ENCODE data around the gene LMNB1.

The LMNB1 gene

GRCh38 chr5:126848253-126848652 lies 71.3 kb downstream of the LMNB1 start:
- no peak overlapping the region for H3K4me3 ChIP-seq (ENCODE audit: low read length)

GRCh38 chr5:126849101-126849678 lies 72.3 kb downstream of the LMNB1 start:
- no peak for DNase-seq (ENCODE audit: low read depth, low spot score)
- H3K4me3 ChIP-seq (ENCODE audit: low read length): no peak overlapping the region

More at GRCh38 chr5:126848253-126848652, 71.3 kb downstream of the LMNB1 start:
- DNase-seq (ENCODE audit: low read depth, low spot score): no peak

- peak; percentile 36 for DNase-seq (ENCODE audit: low read depth, low spot score)
- H3K4me3 ChIP-seq (ENCODE audit: low read length): no peak overlapping the region
Measured at GRCh38 chr5:126851501-126852011, 74.6 kb downstream of the LMNB1 start.

- DNase-seq (ENCODE audit: low read depth, low spot score): peak; percentile 55
Measured at GRCh38 chr5:126852091-126852571, 75.2 kb downstream of the LMNB1 start.

GRCh38 chr5:126852841-126853271 lies 75.9 kb downstream of the LMNB1 start:
- DNase-seq (ENCODE audit: low read depth, low spot score): no peak
- no peak overlapping the region; the same call in 1 of the 2 replicates for H3K4me3 ChIP-seq (ENCODE audit: low read length)

More at GRCh38 chr5:126852091-126852571, 75.2 kb downstream of the LMNB1 start:
- H3K4me3 ChIP-seq (ENCODE audit: low read length): no peak overlapping the region

GRCh38 chr5:126853541-126854307 lies 76.8 kb downstream of the LMNB1 start:
- peak overlapping the region; percentile 44 for H3K4me3 ChIP-seq (ENCODE audit: low read length)
- peak; percentile 65 for DNase-seq (ENCODE audit: low read depth, low spot score)

GRCh38 chr5:126854526-126855110 lies 77.7 kb downstream of the LMNB1 start:
- DNase-seq (ENCODE audit: low read depth, low spot score): no peak
- no peak overlapping the region for H3K4me3 ChIP-seq (ENCODE audit: low read length)

- DNase-seq (ENCODE audit: low read depth, low spot score): peak; percentile 61
- H3K4me3 ChIP-seq (ENCODE audit: low read length): no peak overlapping the region
Measured at GRCh38 chr5:126855266-126855665, 78.3 kb downstream of the LMNB1 start.

GRCh38 chr5:126857472-126858410 lies 80.8 kb downstream of the LMNB1 start:
- DNase-seq (ENCODE audit: low read depth, low spot score): no peak
- H3K4me3 ChIP-seq (ENCODE audit: low read length): no peak overlapping the region

GRCh38 chr5:126858441-126858840 lies 81.5 kb downstream of the LMNB1 start:
- no peak for DNase-seq (ENCODE audit: low read depth, low spot score)
- H3K4me3 ChIP-seq (ENCODE audit: low read length): no peak overlapping the region

GRCh38 chr5:126863402-126863801 lies 86.5 kb downstream of the LMNB1 start:
- H3K4me3 ChIP-seq (ENCODE audit: low read length): no peak overlapping the region
- no peak for DNase-seq (ENCODE audit: low read depth, low spot score)

- no peak overlapping the region for H3K4me3 ChIP-seq (ENCODE audit: low read length)
- no peak for DNase-seq (ENCODE audit: low read depth, low spot score)
Measured at GRCh38 chr5:126864042-126864688, 87.2 kb downstream of the LMNB1 start.

- DNase-seq (ENCODE audit: low read depth, low spot score): no peak
- no peak overlapping the region for H3K4me3 ChIP-seq (ENCODE audit: low read length)
Measured at GRCh38 chr5:126865299-126865698, 88.4 kb downstream of the LMNB1 start.

GRCh38 chr5:126866851-126867636 lies 90.1 kb downstream of the LMNB1 start:
- no peak overlapping the region for H3K4me3 ChIP-seq (ENCODE audit: low read length)
- DNase-seq (ENCODE audit: low read depth, low spot score): no peak

- no peak for DNase-seq (ENCODE audit: low read depth, low spot score)
- peak overlapping the region; percentile 37 for H3K4me3 ChIP-seq (ENCODE audit: low read length)
Measured at GRCh38 chr5:126868338-126869004, 91.5 kb downstream of the LMNB1 start.

GRCh38 chr5:126869005-126869451 lies 92.1 kb downstream of the LMNB1 start:
- peak overlapping the region; percentile 37 for H3K4me3 ChIP-seq (ENCODE audit: low read length)
- DNase-seq (ENCODE audit: low read depth, low spot score): no peak

GRCh38 chr5:126871441-126871840 lies 94.5 kb downstream of the LMNB1 start:
- H3K4me3 ChIP-seq (ENCODE audit: low read length): no peak overlapping the region
- no peak for DNase-seq (ENCODE audit: low read depth, low spot score)
